ENCODE results near the gene CDK11A. TPM values are rescaled to one million over a fixed set of nuclear protein-coding genes. Genes with fewer than 3 reads are reported as not detected.
"Not testable (repeated sequence)": the region's sequence is repeated elsewhere in the genome, so short reads cannot be mapped to it uniquely, and the experiment has no call there.

CDK11A gene
- polyA plus RNA-seq, 12 donors, result 14.3 to 49.2 (median 21.1) TPM; not detected in 1

DNA sequence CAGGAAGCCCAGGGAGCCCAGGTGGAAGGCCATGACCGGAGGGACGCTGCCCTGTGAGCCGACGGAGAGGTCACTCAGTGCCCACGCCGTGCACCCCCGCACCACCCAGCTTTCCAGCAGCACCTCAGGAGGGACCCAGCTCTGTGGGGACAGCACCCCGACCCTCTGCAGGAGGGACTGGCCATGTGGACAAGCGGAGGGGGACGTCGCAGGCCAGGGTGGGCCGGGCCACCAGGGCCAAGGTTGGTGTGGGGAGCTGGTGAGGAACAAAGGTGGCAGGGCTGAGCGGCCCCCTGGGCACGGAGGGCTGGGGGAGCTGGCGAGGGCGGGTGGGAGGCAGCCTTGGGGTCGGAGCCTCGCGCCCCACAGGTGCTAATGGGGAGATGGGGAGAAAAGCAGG, 31.3 kb upstream of the CDK11A start:
- DNase-seq, result no peak

DNA sequence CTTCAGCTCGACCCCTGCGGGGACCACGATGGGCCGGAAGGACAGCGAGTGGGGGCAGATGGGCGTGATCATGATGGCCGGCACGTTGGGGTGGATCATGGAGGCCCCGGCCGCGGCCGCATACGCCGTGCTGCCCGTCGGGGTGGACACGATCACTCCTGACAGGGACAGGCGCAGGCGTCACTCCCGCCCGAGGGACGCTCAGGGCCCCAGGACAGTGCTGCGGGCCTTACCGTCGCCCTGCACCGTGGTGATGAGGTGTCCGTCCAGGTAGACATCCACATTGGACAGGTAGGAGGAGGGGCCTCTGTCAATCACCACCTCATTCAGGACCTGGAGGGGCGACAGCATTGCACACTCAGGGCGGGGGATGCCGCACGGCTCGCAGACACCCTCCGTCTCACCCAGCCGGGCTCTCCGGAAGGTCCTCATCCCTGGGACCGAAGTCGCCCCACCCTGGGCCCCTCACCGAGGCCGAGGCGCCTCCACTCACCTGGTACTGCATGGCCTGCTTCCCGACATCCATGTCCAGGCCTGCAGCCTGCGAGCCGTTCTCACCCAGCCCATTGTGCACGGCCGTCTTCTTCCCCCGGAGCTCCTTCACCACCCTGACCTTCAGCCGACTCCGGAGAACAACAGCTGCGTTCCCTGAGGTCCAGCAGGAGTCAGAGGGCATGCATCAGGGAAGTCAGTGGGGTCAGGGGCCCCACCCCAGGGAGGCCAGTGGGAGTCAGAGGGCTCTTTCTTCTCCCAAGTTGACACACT, 30.1 kb upstream of the CDK11A start:
- DNase-seq, result no peak

DNA sequence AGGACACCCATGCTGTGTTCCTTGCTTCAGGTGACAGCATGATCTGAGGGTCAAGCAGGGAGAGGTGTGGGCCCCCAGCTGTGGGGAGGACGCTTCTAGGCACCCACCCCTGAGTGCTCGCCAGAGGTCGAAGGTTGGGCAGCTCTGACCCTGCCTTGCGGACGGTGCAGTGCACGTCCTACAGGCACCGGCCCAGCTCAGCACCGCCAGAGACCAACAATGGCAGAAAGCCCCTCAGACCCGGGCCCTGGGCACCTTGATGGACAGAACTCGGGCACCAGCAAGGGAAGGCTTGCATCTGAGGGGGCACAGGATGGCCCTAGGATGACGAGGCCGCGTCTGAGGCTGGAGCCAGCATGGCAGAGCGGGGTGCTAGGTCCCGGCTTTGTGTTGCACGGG, 29.4 kb upstream of the CDK11A start:
- no peak for DNase-seq

DNA sequence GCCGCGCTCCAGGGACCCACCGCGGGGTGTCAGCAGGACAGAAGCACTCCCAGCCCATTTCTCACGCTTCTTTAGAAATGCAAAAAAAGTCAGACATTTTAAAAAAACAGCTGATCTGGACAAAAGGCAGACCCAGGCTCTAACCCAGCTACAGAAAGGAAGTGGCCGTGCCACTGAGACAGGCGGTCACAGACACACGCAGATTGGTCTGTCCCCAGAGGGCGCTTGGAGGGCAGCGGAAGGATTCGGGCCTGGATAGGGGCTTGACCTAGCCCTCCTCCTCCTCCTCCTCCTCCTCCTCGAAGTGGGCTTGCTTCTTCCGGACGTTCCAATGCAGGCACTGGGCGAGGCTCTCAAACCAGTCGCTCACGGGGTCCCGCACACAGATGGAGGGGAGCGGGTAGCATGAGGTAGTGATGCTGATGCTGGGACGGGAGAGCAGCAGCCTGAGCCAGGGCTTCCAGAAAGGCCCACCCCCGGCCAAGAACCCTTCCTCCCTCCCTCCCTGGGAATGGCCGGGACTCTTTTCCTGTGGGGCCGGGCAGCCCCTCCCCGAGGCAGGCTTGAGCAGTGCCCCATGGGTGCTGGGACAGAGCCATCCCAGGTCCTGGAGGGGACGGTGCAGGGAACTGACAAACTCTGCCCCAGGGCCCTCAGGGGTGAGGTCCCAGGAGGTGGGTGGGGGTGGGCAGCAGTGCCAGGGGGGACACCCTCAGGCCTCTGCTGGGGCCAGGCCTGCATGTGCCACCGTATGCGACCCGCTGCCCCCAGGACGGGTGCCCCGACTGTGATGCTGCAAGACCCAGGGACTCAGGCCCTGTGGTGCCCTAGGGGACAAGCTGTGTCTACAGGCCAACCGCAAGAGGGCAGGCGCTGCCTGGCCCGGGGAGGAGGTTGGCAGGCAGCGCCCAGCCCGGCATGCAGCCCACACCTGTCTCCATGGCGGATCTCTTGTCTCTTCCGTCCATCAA, 28.8 kb upstream of the CDK11A start:
- no peak for DNase-seq

DNA sequence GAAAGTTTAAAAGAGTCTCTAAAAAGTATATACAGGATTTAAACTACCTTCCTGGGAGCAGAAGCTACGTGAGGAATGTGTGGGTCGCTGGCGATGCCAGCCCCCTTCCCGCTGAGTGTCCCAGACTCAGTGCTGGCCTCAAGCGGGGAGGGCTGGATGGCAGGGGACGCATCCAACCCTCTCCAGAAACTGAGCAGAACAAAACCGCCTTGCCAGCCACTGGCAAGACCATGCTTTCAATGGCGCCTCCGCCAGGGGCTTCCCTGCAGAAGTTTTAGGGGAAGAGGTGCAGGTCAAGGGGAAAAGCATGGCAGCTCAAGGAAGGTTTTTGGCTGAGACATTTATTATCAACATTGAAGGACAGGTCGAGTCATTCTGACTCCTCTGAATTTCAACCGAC, 28.0 kb upstream of the CDK11A start:
- no peak for DNase-seq

DNA sequence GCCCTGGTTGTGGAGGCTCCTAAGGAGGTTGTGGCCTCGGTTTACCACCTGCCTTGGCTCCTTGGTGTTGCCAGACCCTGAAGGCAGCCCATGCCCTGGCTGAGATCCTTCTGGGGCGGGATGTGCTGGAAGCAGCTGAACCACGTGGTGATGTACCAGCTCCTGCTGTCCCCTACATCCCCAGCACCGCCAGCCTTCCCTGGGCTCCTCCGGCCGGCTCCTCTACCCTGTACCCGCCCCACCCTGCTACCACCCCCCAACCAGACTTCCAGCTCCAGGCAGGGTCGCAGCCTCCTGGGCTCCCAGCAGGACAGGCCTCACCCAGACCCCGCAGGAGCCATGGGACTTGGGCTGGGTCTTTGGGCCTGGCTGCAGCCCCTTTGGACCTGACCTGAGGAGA, 25.8 kb upstream of the CDK11A start:
- DNase-seq, result not testable (repeated sequence)

DNA sequence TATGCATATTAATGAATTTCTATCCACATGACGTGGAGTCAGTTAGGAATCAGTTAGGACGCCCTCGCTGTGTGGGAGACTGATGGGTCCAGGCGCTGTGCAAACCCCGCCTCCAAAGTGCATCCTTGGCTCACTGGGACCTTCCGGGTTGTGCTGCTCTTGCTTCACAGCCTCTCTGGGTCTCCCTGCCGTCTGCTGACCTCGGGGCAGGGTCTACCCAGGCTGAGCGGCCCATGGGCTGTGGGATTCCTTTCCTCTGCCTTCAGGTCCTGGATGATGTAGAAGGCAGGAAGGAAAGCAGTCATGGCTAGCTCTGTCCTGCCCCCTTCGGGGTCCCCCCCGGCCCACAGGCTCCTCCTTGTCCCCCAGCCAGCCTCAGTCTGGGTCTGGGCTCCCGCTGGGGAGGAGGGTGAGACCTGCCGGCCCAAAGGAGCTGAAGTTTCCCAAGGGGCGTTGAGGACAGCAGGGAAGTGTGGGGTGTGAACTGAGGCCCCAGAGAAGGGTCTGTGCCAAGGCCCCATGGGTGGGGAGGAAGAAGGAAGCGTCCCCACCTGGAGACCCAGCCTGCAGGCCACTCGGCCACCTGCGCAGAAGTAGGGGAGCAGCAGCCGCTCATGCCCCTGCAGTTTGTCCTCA, 24.6 kb upstream of the CDK11A start:
- DNase-seq, result no peak

DNA sequence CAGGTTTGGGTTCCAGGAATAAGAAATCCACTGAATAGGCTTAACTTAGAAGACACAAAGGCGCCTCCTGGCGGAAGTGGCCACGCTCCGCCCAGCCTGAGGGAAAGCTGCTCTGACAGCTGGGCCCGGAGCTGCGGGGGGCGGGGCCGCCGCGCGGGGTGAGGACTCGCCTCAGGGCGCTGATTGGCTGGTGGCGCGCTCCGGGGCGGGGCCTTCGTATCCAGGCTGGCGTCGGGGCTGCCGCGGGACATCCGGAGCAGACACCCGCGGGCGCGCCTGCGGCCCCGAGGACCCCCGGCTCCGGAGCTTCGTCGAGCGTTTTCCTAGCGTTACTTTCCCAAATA, 22.4 kb upstream of the CDK11A start:
- not testable (repeated sequence) for DNase-seq

DNA sequence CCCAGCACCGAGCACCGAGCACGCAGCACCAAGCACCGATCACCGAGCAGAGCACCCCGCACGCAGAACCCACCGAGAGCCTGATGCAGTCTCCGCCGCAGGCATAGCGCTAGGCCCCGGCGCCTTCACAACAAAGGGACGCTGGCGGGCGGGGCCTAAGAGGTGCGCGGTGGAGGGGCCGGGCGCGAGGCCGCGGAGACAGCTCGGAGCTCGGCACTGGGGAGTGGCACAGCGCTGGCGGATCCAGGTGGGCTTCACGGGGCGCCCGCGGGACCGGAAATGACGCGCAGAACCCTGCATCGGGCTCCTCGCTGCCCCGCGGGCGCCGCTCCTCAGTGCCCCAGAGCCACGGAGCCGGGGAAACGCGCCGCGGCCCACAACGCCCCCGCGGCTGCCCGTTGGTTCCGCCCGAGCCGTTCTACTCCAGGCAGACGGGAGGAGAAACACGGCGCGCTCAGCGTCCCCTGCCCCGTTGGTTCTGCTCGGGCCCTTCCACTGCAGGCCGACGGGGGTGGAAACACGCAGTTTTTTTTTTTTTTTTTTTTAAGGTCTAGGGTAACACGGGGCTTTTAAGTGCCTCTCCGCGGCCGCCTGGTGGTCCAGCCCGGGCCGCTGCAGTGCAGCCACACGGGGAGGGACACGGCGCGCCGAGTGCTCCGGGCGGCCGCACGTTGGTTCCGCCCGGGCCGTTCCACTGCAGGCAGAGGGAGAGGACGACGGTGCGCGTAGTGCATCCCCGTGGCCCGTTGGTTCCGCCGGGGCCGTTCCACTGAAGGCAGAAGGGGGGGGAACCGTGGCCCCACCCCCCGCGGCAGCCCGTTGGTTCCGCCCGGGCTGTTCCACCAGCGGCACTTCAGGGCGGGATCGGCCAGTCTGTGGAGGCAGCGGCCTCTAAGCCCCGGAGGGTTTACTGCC, 21.8 kb upstream of the CDK11A start:
- peak; percentile 38 for DNase-seq

DNA sequence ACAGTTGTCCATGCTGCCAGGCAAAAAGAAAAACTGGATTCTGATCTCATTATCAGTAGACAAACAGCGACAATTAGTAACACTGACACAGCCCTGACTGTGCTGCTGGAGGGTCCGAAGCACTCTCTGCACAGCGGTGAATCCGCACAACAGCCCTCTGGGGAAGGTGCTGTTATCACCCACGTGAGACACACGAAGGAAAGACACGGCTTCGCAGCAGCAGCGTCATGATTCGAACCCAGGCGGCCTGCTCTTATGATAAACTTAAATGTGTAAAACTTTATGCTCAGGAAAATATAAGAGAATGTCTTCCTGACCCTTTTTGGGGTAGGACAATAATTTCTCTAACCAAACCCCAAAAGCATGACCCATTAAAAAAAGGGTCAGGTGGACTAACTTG, 18.4 kb upstream of the CDK11A start:
- DNase-seq, result not testable (repeated sequence)

DNA sequence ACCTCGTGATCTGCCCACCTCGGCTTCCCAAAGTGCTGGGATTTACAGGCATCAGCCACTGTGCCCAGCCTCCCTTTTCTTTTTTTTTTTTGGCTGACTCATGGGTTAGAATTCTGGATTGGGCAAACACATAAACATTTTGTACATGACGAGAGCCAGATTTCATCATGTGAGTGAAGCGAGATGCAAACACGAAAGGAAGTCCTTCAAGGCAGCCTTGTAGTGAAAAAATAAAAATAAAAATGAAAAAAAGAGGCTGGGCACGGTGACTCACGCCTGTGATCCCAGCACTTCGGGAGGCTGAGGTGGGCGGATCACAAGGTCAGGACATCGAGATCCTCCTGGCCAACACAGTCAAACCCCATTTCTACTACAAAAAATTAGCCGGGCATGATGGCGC, 16.9 kb upstream of the CDK11A start:
- DNase-seq, result not testable (repeated sequence)

DNA sequence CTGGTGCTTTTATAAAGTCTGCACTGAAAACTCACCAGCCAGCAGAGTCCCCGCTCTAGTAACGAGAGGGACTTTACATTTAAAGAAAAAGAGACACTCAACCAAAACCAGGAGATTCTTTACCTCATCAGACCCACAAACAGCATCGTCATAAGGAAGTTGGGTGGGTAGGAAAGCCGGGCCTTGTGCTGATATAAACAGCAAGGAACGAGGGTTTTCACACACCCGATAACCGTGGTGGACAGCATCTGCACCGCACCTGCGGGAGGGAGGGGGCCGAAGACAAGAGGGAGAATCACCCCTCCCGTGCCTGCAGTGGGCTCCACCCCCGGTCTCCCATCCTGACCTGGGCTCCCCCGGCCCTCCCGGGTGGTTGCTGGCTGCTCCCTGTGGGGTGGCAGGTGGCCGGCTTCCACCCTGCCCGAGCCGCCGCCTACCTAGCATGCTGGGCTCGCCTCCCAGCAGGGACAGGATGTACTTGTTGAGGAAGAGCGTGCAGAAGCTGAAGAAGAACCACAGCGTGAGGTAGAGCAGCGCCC, 14.7 kb upstream of the CDK11A start:
- DNase-seq, result not testable (repeated sequence)

DNA sequence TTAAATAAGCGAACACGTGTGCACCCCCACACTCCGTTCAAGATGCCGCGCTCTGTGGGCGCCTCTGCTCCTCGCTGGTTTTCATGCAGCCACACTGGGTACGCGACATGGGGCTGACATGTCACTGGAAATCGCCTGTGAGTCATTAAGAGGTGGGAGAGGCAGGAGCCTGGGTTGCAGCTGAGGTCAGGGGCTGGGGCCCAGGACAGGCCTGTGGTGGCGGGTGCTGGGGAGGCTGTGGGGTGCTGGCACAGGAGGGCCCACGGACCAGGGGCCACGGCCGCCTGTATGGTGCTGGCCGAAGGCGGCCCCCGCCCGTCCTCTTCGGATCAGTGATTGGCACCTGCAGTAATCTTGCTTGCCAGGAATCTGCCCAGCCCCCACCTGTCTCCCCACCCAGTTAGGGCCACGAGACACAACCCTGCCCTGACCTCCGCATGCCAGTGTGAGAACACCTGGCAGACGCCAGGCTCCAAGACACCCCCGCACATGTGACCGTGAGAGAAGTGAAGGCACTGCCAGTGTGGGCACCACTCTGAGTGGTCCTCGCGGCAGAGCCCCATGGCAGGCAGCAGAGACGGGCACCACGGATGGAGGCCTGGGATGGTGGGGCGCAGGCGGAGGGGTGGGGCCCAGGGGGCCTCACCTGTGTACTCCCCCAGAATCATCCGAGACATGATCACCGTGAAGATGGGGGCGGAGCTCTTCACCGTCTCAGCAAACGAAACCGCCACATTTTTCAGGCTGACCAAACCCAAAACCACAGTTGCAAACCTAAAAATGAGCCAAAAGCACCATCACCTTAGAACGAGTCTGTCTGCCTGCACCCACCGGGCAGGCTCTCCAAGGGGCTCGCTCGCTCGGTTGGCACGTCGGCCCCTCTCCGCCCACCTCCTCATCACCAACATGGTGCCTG, 13.8 kb upstream of the CDK11A start:
- not testable (repeated sequence) for DNase-seq

DNA sequence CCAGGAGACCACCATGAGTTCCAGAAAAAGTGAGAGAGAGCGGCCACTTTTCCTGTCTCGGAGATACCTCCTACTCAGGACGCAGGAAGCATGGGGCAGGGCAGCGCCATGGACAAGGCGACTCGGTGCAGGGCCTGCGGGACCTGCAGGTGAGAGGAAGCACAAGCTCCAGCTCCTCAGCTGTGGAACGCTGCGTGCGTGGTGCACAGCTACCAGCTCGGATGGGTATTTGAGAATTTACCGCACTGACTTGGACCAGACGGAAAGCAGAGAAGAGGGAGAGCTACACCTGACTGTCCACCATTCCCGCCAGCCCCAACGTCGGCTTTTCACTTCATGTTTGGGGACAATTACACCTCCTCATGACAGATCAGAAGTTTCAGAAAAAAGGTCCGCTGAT, 8.2 kb upstream of the CDK11A start:
- no peak for DNase-seq

DNA sequence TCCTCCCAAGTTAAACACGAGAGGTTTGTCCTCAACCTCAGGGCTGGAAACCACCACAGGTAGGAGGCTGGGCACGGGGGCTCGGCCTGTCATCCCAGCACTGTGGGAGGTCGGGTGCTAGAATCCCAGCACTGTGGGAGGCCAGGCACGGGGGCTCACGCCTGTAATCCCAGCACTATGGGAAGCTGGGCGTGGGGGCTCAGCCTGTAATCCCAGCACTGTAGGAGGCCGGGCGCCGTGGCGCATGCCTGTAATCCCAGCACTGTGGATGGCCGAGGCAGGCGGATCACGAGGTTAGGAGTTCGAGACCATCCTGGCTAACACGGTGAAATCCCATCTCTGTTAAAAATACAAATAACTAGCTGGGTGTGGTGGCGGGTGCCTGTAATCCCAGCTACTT, 6.7 kb upstream of the CDK11A start:
- DNase-seq, result no peak

DNA sequence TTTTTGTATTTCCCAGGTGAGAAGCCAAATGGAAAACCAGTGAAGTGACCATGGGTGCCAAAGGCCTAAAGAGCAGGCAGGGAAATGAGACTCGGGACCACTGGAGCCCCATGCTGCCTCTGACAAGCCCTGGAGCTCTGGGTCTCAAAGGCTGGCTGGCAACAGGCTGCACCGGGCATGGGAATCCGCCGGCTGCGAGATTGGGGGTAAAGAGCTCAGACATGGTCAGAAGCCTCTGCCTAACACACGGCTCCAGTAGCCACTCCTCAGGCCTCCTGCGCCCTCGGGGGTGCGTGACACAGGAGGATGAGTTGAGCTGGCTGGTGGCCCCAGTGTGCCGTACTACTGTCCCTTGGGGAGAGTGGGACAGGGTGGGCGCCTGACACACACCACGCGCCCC, 6.1 kb upstream of the CDK11A start:
- not testable (repeated sequence) for DNase-seq

DNA sequence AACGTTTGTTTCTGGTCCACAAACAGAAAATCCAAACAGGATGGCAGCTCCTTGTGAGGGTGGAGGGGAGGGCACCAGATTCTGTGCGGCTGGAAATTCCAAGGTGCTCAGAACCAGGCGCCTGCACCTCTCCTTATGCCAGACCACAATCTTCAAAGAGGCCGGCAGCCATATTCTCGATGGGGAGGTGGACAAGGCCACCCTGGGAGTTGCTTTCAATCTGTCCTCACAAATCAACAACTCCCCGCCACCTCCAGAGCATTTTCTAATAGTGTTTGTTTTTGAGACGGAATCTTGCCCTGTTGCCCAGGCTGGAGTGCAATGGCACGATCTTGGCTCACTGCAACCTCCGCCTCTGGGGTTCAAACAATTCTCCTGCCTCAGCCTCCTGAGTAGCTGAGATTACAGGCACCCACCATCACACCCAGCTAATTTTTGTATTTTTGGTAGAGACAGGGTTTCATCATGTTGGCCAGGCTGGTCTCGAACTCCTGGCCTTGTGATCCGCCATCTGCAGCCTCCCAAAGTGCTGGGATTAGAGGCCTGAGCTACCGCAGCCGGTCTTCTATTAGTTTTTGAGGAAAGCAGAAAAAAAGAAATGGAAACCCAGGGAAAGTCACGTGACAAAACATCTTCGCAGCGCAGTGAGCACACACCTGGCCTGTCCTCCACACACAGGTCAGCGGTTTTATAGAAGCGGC, 5.1 kb upstream of the CDK11A start:
- DNase-seq, result not testable (repeated sequence)

DNA sequence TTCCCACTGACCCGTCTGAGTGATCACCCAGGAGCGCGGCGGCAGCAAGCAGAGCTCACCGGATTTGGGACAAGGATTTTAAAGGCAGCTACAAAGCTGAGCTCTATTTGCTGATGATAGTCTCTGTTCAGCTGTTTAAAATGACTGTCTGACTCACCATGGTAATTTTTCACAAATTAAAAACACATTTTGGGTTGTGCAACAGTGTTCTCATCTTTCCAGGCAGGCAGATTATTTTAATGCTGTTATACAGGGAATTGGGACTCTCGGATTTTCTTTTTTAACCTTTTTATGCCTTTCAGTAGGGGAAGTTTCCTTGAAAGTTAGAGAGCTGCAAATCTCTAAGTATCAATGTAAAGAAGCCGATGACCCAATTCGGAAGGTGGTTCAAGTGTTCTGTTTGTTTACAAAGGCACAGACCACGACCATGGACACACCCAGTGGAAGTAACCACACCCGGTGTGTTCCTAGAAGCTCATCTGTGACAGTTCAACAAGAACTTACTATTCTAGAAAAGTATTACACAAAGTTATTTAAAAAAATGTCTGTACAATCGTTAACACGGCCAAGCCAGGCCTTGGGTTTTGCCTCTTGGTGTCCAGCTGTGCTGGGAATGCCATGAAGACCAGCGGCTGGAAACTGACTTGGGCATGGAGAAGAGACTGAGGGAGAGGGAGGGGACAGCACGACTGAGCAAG, 4.3 kb upstream of the CDK11A start:
- not testable (repeated sequence) for DNase-seq

Data from muscle of arm (tissue), 12 donors.